Neural cell (in vitro differentiated cells): ENCODE results near the gene SPDYC. TPM values are rescaled to one million over a fixed set of nuclear protein-coding genes. Genes with fewer than 3 reads are reported as not detected.

Source experiments
- H2AFZ ChIP-seq: fragments of 200-600, 300-800 bp; sonication (generic), shearing (Covaris generic); 2 replicates; pipeline ENCODE4 v1.6.0; 2014; ENCODE audit warnings: low read depth, mild to moderate bottlenecking, antibody characterized with exemption, low read length, moderate library complexity
- H3F3A ChIP-seq: fragments of 200-600 bp; shearing (Covaris generic); 2 replicates; pipeline ENCODE4 v1.6.1; 2016; ENCODE audit warnings: mild to moderate bottlenecking, moderate library complexity, mixed read lengths, antibody characterized with exemption, low read length; ENCODE audit not compliant: insufficient read depth, poor library complexity, severe bottlenecking
- H3K27ac ChIP-seq: fragments of 200-600, 300-800 bp; sonication (generic), shearing (Covaris generic); 2 replicates; pipeline ENCODE4 v1.5.1; 2014; ENCODE audit warnings: mild to moderate bottlenecking, low read length, moderate library complexity
- H3K27me3 ChIP-seq: fragments of 300-800, 200-600 bp; sonication (generic), shearing (Covaris generic); 2 replicates; pipeline ENCODE4 v1.6.0; 2014; ENCODE audit warnings: mild to moderate bottlenecking, low read depth, low read length, moderate library complexity; ENCODE audit not compliant: insufficient read depth
- H3K36me3 ChIP-seq: fragments of 300-800, 200-600 bp; sonication (generic), shearing (Covaris generic); 2 replicates; pipeline ENCODE4 v1.5.1; 2014; ENCODE audit warnings: mild to moderate bottlenecking, antibody characterized with exemption, low read length, moderate library complexity; ENCODE audit not compliant: insufficient read depth
- H3K4me2 ChIP-seq: fragments of 300-800, 200-600 bp; sonication (generic), shearing (Covaris generic); 2 replicates; pipeline ENCODE4 v1.6.0; 2014; ENCODE audit warnings: mild to moderate bottlenecking, low read length
- H3K4me3 ChIP-seq: fragments of 300-800, 200-600 bp; sonication (generic), shearing (Covaris generic); 2 replicates; pipeline ENCODE4 v1.5.1; 2014; ENCODE audit warnings: mild to moderate bottlenecking, low read length, moderate library complexity
- H3K79me2 ChIP-seq: fragments of 200-600 bp; shearing (Covaris generic); replicated peaks from 2 replicates; pipeline ENCODE4 v1.6.0; 2014; ENCODE audit warnings: mild to moderate bottlenecking, low read length, moderate library complexity; ENCODE audit not compliant: insufficient read depth
- H3K9ac ChIP-seq: fragments of 300-800, 200-600 bp; sonication (generic), shearing (Covaris generic); 2 replicates; pipeline ENCODE4 v1.6.1; 2016; ENCODE audit warnings: mild to moderate bottlenecking, low read length, mixed read lengths
- H3K9me2 ChIP-seq: fragments of 200-600 bp; shearing (Covaris generic); 2 replicates; pipeline ENCODE4 v1.6.1; 2016; ENCODE audit warnings: mild to moderate bottlenecking, low read length, mixed read lengths; ENCODE audit not compliant: insufficient read depth
- H3K9me3 ChIP-seq: fragments of 200-600, 300-800 bp; sonication (generic), shearing (Covaris generic); 2 replicates; pipeline ENCODE4 v1.6.1; 2016; ENCODE audit warnings: mild to moderate bottlenecking, mixed run types, low read length, moderate library complexity, mixed read lengths
- H4K20me1 ChIP-seq: fragments of 200-600 bp; shearing (Covaris generic); 2 replicates; pipeline ENCODE4 v1.6.1; 2016; ENCODE audit warnings: mild to moderate bottlenecking, mixed run types; ENCODE audit not compliant: insufficient read depth
- EP300 ChIP-seq: fragments of 450-650 bp; conservative IDR thresholded peaks from 2 replicates; pipeline ENCODE4 v1.6.1; 2014; ENCODE audit warnings: antibody characterized with exemption, mild to moderate bottlenecking, moderate library complexity; ENCODE audit not compliant: poor library complexity, severe bottlenecking
- EZH2 ChIP-seq: fragments of 200-600, 300-800 bp; shearing (Covaris generic), sonication (generic); IDR thresholded peaks from 2 replicates; pipeline ENCODE4 v1.6.1; 2014; ENCODE audit warnings: antibody characterized with exemption, low read length, borderline replicate concordance, mild to moderate bottlenecking; ENCODE audit not compliant: insufficient read depth, poor library complexity, severe bottlenecking
- MXI1 ChIP-seq: fragments of 450-650 bp; conservative IDR thresholded peaks from 2 replicates; pipeline ENCODE4 v1.6.1; 2014; ENCODE audit warnings: antibody characterized with exemption, mild to moderate bottlenecking; ENCODE audit not compliant: poor library complexity, severe bottlenecking
- POLR2AphosphoS5 ChIP-seq: IDR thresholded peaks from 2 replicates; pipeline ENCODE4 v1.6.1; 2012
- RAD21 ChIP-seq: fragments of 450-650 bp; conservative IDR thresholded peaks from 2 replicates; pipeline ENCODE4 v1.6.1; 2014; ENCODE audit warnings: antibody characterized with exemption, mild to moderate bottlenecking, moderate library complexity
- SMC3 ChIP-seq: fragments of 450-650 bp; conservative IDR thresholded peaks from 2 replicates; pipeline ENCODE4 v1.6.1; 2014; ENCODE audit warnings: antibody characterized with exemption, mild to moderate bottlenecking, moderate library complexity; ENCODE audit not compliant: poor library complexity
- TAF1 ChIP-seq: IDR thresholded peaks from 2 replicates; pipeline ENCODE4 v1.6.1; 2012; ENCODE audit warnings: low read depth
- polyA plus RNA-seq: library from polyadenylated mRNA; depleted of rRNA; stranded (reverse); fragments of >200 nt; gene quantifications from 2 replicates; pipeline ENCODE4 v1.2.3, GENCODE V29; 2014
- TF ChIP-seq, protein P1 (sequence below): fragments of 450-650 bp; IDR thresholded peaks from 2 replicates; pipeline ENCODE4 v1.5.1; 2014; ENCODE audit warnings: antibody characterized with exemption, mild to moderate bottlenecking, moderate library complexity; ENCODE audit not compliant: poor library complexity, severe bottlenecking
- TF ChIP-seq, protein P2 (sequence below): IDR thresholded peaks from 2 replicates; pipeline ENCODE4 v1.6.1; 2012; ENCODE audit warnings: borderline replicate concordance

Gene SPDYC
- polyA plus RNA-seq, 1 donor from 2014 or later: not detected

DNA sequence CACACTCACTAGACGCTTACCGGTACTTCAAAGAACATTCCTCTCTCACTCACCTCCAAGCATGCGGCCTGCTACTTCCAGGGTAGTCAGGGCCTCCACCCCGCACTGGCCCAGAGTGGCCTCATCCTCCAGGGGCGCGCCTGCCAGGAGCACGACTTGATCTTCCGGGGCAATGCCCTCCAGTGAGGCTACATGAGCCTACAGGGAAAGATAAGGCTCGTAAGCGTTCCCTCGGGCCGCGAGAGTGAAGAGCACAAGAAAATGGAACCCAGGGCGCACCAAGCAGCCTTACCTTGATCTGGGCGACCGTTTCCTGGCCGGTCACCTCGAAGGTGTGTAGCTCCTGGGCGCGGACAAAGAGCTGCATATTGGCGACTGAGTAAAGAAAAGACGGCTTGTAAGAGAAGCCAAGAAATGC, 48.6 kb upstream of the SPDYC start:
- peak overlapping the region; percentile 98 for H3K4me2 ChIP-seq
- no peaks in the 10 kb centered on the region for H3F3A ChIP-seq
- TF ChIP-seq, protein P1, sequence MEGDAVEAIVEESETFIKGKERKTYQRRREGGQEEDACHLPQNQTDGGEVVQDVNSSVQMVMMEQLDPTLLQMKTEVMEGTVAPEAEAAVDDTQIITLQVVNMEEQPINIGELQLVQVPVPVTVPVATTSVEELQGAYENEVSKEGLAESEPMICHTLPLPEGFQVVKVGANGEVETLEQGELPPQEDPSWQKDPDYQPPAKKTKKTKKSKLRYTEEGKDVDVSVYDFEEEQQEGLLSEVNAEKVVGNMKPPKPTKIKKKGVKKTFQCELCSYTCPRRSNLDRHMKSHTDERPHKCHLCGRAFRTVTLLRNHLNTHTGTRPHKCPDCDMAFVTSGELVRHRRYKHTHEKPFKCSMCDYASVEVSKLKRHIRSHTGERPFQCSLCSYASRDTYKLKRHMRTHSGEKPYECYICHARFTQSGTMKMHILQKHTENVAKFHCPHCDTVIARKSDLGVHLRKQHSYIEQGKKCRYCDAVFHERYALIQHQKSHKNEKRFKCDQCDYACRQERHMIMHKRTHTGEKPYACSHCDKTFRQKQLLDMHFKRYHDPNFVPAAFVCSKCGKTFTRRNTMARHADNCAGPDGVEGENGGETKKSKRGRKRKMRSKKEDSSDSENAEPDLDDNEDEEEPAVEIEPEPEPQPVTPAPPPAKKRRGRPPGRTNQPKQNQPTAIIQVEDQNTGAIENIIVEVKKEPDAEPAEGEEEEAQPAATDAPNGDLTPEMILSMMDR: no peak
- TF ChIP-seq EZH2 (no peak), MXI1 (no peak), EP300 (no peak)
- peak overlapping the region; percentile 91 for H3K27ac ChIP-seq
- no peaks in the 10 kb centered on the region for H4K20me1 ChIP-seq
- H3K4me3 ChIP-seq: peak overlapping the region; percentile 73
- no peaks in the 10 kb centered on the region for H3K9me2 ChIP-seq
- H3K9me3 ChIP-seq: no peaks in the 10 kb centered on the region
- peaks cover 10% of the 10 kb centered on the region for H3K36me3 ChIP-seq
- H3K79me2 ChIP-seq: peaks cover 31% of the 10 kb centered on the region
- H2AFZ ChIP-seq: no peak overlapping the region
- H3K27me3 ChIP-seq: no peaks in the 10 kb centered on the region
- H3K9ac ChIP-seq: peak overlapping the region; percentile 97

DNA sequence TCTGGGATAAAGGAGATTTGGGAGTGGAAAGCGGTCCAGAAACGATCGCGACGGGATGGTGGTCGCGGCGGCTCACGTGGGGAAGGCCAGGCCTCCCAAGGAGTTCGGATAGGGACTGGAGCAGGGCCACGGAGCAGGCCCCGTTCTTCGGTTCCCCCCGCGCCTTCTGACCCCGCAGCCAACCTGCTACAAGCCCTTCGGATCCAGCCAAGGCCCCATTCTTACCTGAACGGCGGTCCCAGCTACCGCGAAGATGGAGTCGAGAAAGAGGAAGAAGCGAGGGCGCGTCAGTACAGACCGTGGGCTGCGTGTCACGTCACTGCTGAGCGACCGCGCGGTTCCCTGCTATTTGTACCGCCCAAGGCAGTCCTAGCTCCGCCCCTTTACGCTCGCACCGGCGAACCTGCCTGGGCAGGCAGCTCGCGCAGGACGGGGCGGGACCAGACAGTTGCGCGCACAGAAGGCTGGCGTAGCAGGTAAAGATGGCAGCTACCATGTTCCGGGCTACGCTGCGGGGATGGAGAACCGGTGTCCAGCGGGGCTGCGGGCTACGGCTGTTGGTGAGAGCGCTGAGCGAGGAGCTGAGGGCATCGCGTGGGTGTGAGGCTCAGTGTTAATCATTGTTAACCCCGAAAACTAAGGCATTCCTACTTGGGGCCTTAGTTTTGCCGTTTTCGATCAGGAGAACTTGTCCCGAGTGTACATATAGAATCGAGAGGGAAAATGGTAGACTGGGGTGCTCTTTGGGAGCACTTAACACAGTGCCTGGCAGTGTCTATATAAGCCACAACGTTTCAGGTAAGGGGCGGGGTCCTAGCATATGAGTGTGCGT, 48.0 kb upstream of the SPDYC start, which contains the start of the genes FAU and MRPL49:
Gene FAU, minus strand, starts transcription at position 270 of the 832 bp plus-strand sequence. CDS start 321 bp downstream, outside the sequence.
Gene MRPL49, plus strand, starts transcription at position 457 of the 832 bp plus-strand sequence. Its CDS starts 26 bp downstream, at position 483.
- peak within 1 kb of the TSS; percentile 73 for H3K4me3 ChIP-seq
- TF ChIP-seq SMC3 (peak; percentile 32), POLR2AphosphoS5 (peak; percentile 96), EP300 (peak; percentile 54), TAF1 (peak; percentile 88), MXI1 (peak; percentile 93), EZH2 (no peak), RAD21 (no peak)
- TF ChIP-seq, protein P2, sequence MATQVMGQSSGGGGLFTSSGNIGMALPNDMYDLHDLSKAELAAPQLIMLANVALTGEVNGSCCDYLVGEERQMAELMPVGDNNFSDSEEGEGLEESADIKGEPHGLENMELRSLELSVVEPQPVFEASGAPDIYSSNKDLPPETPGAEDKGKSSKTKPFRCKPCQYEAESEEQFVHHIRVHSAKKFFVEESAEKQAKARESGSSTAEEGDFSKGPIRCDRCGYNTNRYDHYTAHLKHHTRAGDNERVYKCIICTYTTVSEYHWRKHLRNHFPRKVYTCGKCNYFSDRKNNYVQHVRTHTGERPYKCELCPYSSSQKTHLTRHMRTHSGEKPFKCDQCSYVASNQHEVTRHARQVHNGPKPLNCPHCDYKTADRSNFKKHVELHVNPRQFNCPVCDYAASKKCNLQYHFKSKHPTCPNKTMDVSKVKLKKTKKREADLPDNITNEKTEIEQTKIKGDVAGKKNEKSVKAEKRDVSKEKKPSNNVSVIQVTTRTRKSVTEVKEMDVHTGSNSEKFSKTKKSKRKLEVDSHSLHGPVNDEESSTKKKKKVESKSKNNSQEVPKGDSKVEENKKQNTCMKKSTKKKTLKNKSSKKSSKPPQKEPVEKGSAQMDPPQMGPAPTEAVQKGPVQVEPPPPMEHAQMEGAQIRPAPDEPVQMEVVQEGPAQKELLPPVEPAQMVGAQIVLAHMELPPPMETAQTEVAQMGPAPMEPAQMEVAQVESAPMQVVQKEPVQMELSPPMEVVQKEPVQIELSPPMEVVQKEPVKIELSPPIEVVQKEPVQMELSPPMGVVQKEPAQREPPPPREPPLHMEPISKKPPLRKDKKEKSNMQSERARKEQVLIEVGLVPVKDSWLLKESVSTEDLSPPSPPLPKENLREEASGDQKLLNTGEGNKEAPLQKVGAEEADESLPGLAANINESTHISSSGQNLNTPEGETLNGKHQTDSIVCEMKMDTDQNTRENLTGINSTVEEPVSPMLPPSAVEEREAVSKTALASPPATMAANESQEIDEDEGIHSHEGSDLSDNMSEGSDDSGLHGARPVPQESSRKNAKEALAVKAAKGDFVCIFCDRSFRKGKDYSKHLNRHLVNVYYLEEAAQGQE: peak; percentile 86
- TF ChIP-seq, protein P1: no peak
- no peaks in the 10 kb centered on the region for H3K9me2 ChIP-seq
- H3K27ac ChIP-seq: peak within 1 kb of the TSS; percentile 91
- no peaks in the 10 kb centered on the region for H3F3A ChIP-seq
- no peaks in the 10 kb centered on the region for H3K9me3 ChIP-seq
- no peaks in the 10 kb centered on the region for H4K20me1 ChIP-seq
- H2AFZ ChIP-seq: peak within 1 kb of the TSS; percentile 47
- H3K9ac ChIP-seq: peak within 1 kb of the TSS; percentile 97
- H3K4me2 ChIP-seq: peak within 1 kb of the TSS; percentile 98
- H3K79me2 ChIP-seq: peaks cover 31% of the 10 kb centered on the region
- H3K36me3 ChIP-seq: peaks cover 10% of the 10 kb centered on the region
- no peaks in the 10 kb centered on the region for H3K27me3 ChIP-seq
